C4-2B (cell line): ENCODE results near the gene ATP23.

Experiments
- CTCF ChIP-seq: fragments of 450-650 bp; conservative IDR thresholded peaks from 2 replicates; pipeline ENCODE4 v1.5.1; 2017; ENCODE audit warnings: mild to moderate bottlenecking
- ZFX ChIP-seq: fragments of 450-650 bp; IDR thresholded peaks from 2 replicates; pipeline ENCODE4 v1.6.1; 2017

DNA sequence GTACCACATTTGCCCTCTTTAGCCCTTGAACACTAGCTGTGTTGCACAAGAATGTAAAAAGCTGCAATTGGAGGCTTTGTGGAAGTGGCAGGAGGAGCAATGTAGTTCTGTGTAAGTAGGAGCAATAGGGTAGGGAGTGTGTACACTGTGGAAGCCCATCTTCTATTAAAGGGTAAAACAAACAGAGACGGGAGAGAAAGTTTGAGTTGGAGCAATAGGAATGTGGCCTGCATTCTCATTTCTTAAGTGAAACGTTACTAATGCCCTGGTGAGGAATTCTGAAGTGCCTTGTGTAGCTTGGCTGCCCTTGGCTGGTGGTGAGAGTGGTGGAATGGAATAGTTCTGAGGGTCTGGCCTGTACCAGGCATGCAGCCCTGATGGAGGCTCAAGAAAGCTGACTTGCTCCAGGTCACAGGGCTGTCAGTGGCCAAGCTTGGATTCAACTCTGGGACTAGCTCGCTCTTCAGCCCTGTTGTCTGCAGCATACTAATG lies 38.8 kb upstream of the ATP23 start:
- no peak for TF ChIP-seq CTCF
- TF ChIP-seq ZFX: no peak
